ENCODE data around the gene C1orf167.

GRCh38 chr1:11741919-11742558, 20.0 kb upstream of the C1orf167 start:
- TF ChIP-seq, protein P1, sequence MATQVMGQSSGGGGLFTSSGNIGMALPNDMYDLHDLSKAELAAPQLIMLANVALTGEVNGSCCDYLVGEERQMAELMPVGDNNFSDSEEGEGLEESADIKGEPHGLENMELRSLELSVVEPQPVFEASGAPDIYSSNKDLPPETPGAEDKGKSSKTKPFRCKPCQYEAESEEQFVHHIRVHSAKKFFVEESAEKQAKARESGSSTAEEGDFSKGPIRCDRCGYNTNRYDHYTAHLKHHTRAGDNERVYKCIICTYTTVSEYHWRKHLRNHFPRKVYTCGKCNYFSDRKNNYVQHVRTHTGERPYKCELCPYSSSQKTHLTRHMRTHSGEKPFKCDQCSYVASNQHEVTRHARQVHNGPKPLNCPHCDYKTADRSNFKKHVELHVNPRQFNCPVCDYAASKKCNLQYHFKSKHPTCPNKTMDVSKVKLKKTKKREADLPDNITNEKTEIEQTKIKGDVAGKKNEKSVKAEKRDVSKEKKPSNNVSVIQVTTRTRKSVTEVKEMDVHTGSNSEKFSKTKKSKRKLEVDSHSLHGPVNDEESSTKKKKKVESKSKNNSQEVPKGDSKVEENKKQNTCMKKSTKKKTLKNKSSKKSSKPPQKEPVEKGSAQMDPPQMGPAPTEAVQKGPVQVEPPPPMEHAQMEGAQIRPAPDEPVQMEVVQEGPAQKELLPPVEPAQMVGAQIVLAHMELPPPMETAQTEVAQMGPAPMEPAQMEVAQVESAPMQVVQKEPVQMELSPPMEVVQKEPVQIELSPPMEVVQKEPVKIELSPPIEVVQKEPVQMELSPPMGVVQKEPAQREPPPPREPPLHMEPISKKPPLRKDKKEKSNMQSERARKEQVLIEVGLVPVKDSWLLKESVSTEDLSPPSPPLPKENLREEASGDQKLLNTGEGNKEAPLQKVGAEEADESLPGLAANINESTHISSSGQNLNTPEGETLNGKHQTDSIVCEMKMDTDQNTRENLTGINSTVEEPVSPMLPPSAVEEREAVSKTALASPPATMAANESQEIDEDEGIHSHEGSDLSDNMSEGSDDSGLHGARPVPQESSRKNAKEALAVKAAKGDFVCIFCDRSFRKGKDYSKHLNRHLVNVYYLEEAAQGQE (IDR thresholded peaks at IDR 0.05; ENCODE audit: unreplicated experiment), result no peak
- TF ChIP-seq CTCF (conservative IDR thresholded peaks at IDR 0.05; ENCODE audit: low read depth in 2 of 2), result peak; percentile 45 to 50
- TF ChIP-seq EZH2 (IDR thresholded peaks at IDR 0.05; ENCODE audit: low read depth, unreplicated experiment), result no peak
- no peak for TF ChIP-seq JUNB (IDR thresholded peaks at IDR 0.05; ENCODE audit: unreplicated experiment)
- no peak for TF ChIP-seq POLR2AphosphoS5 (IDR thresholded peaks at IDR 0.05; ENCODE audit: low read depth)
- TF ChIP-seq ZNF114 (CRISPR knock-in tag; IDR thresholded peaks at IDR 0.05), result no peak
- TF ChIP-seq EZH2phosphoT487 (IDR thresholded peaks at IDR 0.05; ENCODE audit: unreplicated experiment), result no peak
- no peak for TF ChIP-seq ZNF462 (CRISPR knock-in tag; IDR thresholded peaks at IDR 0.05)
